ENCODE results near the gene DNHD1. TPM values are rescaled to one million over a fixed set of nuclear protein-coding genes. Genes with fewer than 3 reads are reported as not detected.

Gene DNHD1
- total RNA-seq, 1 experiment from 2014 or later: 11.5 TPM

- TF ChIP-seq PREB (CRISPR knock-in tag; IDR thresholded peaks at IDR 0.05; ENCODE audit: borderline replicate concordance) (no peak), SMAD3 (CRISPR knock-in tag; IDR thresholded peaks at IDR 0.05; ENCODE audit: borderline replicate concordance) (no peak), ZBTB21 (CRISPR knock-in tag; IDR thresholded peaks at IDR 0.05; ENCODE audit: borderline replicate concordance) (no peak)
- TF ChIP-seq, protein P1, sequence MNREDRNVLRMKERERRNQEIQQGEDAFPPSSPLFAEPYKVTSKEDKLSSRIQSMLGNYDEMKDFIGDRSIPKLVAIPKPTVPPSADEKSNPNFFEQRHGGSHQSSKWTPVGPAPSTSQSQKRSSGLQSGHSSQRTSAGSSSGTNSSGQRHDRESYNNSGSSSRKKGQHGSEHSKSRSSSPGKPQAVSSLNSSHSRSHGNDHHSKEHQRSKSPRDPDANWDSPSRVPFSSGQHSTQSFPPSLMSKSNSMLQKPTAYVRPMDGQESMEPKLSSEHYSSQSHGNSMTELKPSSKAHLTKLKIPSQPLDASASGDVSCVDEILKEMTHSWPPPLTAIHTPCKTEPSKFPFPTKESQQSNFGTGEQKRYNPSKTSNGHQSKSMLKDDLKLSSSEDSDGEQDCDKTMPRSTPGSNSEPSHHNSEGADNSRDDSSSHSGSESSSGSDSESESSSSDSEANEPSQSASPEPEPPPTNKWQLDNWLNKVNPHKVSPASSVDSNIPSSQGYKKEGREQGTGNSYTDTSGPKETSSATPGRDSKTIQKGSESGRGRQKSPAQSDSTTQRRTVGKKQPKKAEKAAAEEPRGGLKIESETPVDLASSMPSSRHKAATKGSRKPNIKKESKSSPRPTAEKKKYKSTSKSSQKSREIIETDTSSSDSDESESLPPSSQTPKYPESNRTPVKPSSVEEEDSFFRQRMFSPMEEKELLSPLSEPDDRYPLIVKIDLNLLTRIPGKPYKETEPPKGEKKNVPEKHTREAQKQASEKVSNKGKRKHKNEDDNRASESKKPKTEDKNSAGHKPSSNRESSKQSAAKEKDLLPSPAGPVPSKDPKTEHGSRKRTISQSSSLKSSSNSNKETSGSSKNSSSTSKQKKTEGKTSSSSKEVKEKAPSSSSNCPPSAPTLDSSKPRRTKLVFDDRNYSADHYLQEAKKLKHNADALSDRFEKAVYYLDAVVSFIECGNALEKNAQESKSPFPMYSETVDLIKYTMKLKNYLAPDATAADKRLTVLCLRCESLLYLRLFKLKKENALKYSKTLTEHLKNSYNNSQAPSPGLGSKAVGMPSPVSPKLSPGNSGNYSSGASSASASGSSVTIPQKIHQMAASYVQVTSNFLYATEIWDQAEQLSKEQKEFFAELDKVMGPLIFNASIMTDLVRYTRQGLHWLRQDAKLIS (CRISPR knock-in tag; IDR thresholded peaks at IDR 0.05; ENCODE audit: borderline replicate concordance): no peak
- TF ChIP-seq, protein P2, sequence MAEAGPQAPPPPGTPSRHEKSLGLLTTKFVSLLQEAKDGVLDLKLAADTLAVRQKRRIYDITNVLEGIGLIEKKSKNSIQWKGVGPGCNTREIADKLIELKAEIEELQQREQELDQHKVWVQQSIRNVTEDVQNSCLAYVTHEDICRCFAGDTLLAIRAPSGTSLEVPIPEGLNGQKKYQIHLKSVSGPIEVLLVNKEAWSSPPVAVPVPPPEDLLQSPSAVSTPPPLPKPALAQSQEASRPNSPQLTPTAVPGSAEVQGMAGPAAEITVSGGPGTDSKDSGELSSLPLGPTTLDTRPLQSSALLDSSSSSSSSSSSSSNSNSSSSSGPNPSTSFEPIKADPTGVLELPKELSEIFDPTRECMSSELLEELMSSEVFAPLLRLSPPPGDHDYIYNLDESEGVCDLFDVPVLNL (CRISPR knock-in tag; IDR thresholded peaks at IDR 0.05; ENCODE audit: borderline replicate concordance, low read depth): no peak
These were observed 11.4 kb upstream of the DNHD1 start (continued) for GRCh38 chr11:6485661-6486060.

- Mint-ChIP-seq H3K4me1 (peaks cover 8% of the 10 kb centered on the region; the same call in 1 of the 2 replicates), H3K27me3 (ENCODE audit: low read depth) (no peaks in the 10 kb centered on the region), H3K36me3 (peaks cover 17% of the 10 kb centered on the region), H3K27ac (no peak overlapping the region), H3K9me3 (no peaks in the 10 kb centered on the region), H3K4me3 (no peak overlapping the region)
- ChIA-PET CTCF (no interaction called here), POLR2A (no interaction called here)
- ATAC-seq (no peak), DNase-seq (ENCODE audit: low spot score) (no peak)
- TF ChIP-seq NFATC4 (CRISPR knock-in tag; IDR thresholded peaks at IDR 0.05): no peak
- no peak for TF ChIP-seq GTF2I (CRISPR knock-in tag; conservative IDR thresholded peaks at IDR 0.05)
- TF ChIP-seq ZNF138 (CRISPR knock-in tag; conservative IDR thresholded peaks at IDR 0.05): no peak
- no peak for TF ChIP-seq ZNF425 (CRISPR knock-in tag; conservative IDR thresholded peaks at IDR 0.05)
- no peak for TF ChIP-seq ESRRA (CRISPR knock-in tag; IDR thresholded peaks at IDR 0.05; ENCODE audit: borderline replicate concordance)
- TF ChIP-seq CDX4 (CRISPR knock-in tag; IDR thresholded peaks at IDR 0.05; ENCODE audit: borderline replicate concordance): no peak
- TF ChIP-seq SP1 (CRISPR knock-in tag; conservative IDR thresholded peaks at IDR 0.05): no peak
- TF ChIP-seq, protein P3, sequence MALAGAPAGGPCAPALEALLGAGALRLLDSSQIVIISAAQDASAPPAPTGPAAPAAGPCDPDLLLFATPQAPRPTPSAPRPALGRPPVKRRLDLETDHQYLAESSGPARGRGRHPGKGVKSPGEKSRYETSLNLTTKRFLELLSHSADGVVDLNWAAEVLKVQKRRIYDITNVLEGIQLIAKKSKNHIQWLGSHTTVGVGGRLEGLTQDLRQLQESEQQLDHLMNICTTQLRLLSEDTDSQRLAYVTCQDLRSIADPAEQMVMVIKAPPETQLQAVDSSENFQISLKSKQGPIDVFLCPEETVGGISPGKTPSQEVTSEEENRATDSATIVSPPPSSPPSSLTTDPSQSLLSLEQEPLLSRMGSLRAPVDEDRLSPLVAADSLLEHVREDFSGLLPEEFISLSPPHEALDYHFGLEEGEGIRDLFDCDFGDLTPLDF (CRISPR knock-in tag; IDR thresholded peaks at IDR 0.05): no peak
- TF ChIP-seq, protein P4, sequence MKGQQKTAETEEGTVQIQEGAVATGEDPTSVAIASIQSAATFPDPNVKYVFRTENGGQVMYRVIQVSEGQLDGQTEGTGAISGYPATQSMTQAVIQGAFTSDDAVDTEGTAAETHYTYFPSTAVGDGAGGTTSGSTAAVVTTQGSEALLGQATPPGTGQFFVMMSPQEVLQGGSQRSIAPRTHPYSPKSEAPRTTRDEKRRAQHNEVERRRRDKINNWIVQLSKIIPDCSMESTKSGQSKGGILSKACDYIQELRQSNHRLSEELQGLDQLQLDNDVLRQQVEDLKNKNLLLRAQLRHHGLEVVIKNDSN (CRISPR knock-in tag; IDR thresholded peaks at IDR 0.05): no peak
- TF ChIP-seq, protein P5, sequence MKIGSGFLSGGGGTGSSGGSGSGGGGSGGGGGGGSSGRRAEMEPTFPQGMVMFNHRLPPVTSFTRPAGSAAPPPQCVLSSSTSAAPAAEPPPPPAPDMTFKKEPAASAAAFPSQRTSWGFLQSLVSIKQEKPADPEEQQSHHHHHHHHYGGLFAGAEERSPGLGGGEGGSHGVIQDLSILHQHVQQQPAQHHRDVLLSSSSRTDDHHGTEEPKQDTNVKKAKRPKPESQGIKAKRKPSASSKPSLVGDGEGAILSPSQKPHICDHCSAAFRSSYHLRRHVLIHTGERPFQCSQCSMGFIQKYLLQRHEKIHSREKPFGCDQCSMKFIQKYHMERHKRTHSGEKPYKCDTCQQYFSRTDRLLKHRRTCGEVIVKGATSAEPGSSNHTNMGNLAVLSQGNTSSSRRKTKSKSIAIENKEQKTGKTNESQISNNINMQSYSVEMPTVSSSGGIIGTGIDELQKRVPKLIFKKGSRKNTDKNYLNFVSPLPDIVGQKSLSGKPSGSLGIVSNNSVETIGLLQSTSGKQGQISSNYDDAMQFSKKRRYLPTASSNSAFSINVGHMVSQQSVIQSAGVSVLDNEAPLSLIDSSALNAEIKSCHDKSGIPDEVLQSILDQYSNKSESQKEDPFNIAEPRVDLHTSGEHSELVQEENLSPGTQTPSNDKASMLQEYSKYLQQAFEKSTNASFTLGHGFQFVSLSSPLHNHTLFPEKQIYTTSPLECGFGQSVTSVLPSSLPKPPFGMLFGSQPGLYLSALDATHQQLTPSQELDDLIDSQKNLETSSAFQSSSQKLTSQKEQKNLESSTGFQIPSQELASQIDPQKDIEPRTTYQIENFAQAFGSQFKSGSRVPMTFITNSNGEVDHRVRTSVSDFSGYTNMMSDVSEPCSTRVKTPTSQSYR (CRISPR knock-in tag; IDR thresholded peaks at IDR 0.05): no peak
- no peak for TF ChIP-seq ZNF219 (CRISPR knock-in tag; IDR thresholded peaks at IDR 0.05; ENCODE audit: borderline replicate concordance)
- no peak for TF ChIP-seq PREB (CRISPR knock-in tag; IDR thresholded peaks at IDR 0.05; ENCODE audit: borderline replicate concordance)
- no peak for TF ChIP-seq NFE2L1 (CRISPR knock-in tag; IDR thresholded peaks at IDR 0.05)
These were observed 10.8 kb upstream of the DNHD1 start for GRCh38 chr11:6486256-6486655.
